Breast epithelium (tissue), 3 donors: ENCODE data around the gene F2RL1.
"Not testable (repeated sequence)": the region's sequence is repeated elsewhere in the genome, so short reads cannot be mapped to it uniquely, and the experiment has no call there.

ENCODE experiments used
- CTCF ChIP-seq, 3 donors: fragments of 450-650 bp; IDR thresholded peaks; one replicate each; pipeline ENCODE4 v1.5.1; 2016 to 2017; ENCODE audit warnings: antibody characterized with exemption in 3 of 3, mild to moderate bottlenecking in 3 of 3, moderate library complexity in 3 of 3
- POLR2A ChIP-seq: fragments of 450-650 bp; IDR thresholded peaks from one replicate; pipeline ENCODE4 v1.6.1; 2016; ENCODE audit warnings: antibody characterized with exemption, mild to moderate bottlenecking, moderate library complexity
- POLR2AphosphoS5 ChIP-seq, 3 donors: sonication (generic); formaldehyde crosslinking; IDR thresholded peaks; one replicate each; pipeline ENCODE4 v1.6.1; 2017; ENCODE audit warnings: antibody characterized with exemption in 3 of 3

GRCh38 chr5:76771041-76771440, 47.8 kb upstream of the F2RL1 start:
- TF ChIP-seq POLR2A; CTCF (IDR thresholded peaks at IDR 0.05); POLR2AphosphoS5 (IDR thresholded peaks at IDR 0.05): not testable (repeated sequence)
